ENCODE data around the gene PTPRN2.

- TF ChIP-seq CTCF (IDR thresholded peaks at IDR 0.05) = no peak
- no peak for TF ChIP-seq POLR2A (IDR thresholded peaks at IDR 0.05)
- TF ChIP-seq POLR2AphosphoS5 (IDR thresholded peaks at IDR 0.05) = no peak
Measured at GRCh38 chr7:157932498-157933218, 655.0 kb downstream of the PTPRN2 start.
